H1 (cell line): ENCODE measurements around the gene BLVRA. TPM values are rescaled to one million over a fixed set of nuclear protein-coding genes. Genes with fewer than 3 reads are reported as not detected.
"Not testable (repeated sequence)": the region's sequence is repeated elsewhere in the genome, so short reads cannot be mapped to it uniquely, and the experiment has no call there.

Source experiments
- CTCF ChIA-PET: fragments of 300-600 bp; sonication (Branson Sonifier 250); formaldehyde crosslinking; loops from one replicate; lab custom pipeline; 2021; ENCODE audit not compliant: partially characterized antibody; lab: Charles Lee
- POLR2A ChIA-PET: fragments of 300-600 bp; sonication (Branson Sonifier 250); formaldehyde crosslinking; loops from one replicate; lab custom pipeline; 2021; ENCODE audit warnings: inconsistent platforms; ENCODE audit not compliant: partially characterized antibody; lab: Charles Lee
- DNase-seq, 2 experiments: peaks; one replicate each; pipeline versions ENCODE4 v3.0.0 to v3.0.0-alpha.2; 2010 to 2022; ENCODE audit warnings: low spot score in 2 of 2, low read depth in 1 of 2, mixed read lengths in 1 of 2
- FAIRE-seq: peaks from 2 replicates; lab custom pipeline; 2011; peaks lifted over from hg19 to GRCh38; lab: Jason Lieb, UNC
- H2AFZ ChIP-seq: 2 replicates; pipeline ENCODE4 v1.8.1; 2012; ENCODE audit warnings: low read length, inconsistent platforms
- H2AK5ac ChIP-seq: 2 replicates; pipeline ENCODE4 v1.6.1; 2013; ENCODE audit warnings: low read depth, low read length
- H2BK120ac ChIP-seq: replicated peaks from 2 replicates; pipeline ENCODE3; 2013; ENCODE audit warnings: low read depth, low read length, inconsistent platforms
- H2BK12ac ChIP-seq: 2 replicates; pipeline ENCODE4 v1.6.1; 2013; ENCODE audit warnings: low read depth, low read length
- H2BK15ac ChIP-seq: 2 replicates; pipeline ENCODE4 v1.6.1; 2013; ENCODE audit warnings: low read length
- H2BK20ac ChIP-seq: 2 replicates; pipeline ENCODE4 v1.6.1; 2013; ENCODE audit warnings: low read length
- H2BK5ac ChIP-seq: 2 replicates; pipeline ENCODE4 v1.6.1; 2013; ENCODE audit warnings: low read depth, low read length
- H3K14ac ChIP-seq: 2 replicates; pipeline ENCODE4 v1.6.1; 2013; ENCODE audit warnings: inconsistent platforms; ENCODE audit not compliant: insufficient read length
- H3K18ac ChIP-seq: 2 replicates; pipeline ENCODE4 v1.6.1; 2013; ENCODE audit warnings: low read length; ENCODE audit errors: extremely low read depth
- H3K23ac ChIP-seq: 2 replicates; pipeline ENCODE4 v1.6.1; 2013; ENCODE audit warnings: inconsistent platforms; ENCODE audit not compliant: insufficient read length
- H3K23me2 ChIP-seq: 2 replicates; pipeline ENCODE4 v1.6.1; 2013; ENCODE audit warnings: low read depth, low read length
- H3K27ac ChIP-seq: 2 replicates; pipeline ENCODE4 v1.6.1; 2011; ENCODE audit warnings: low read depth, low read length, inconsistent platforms
- H3K27me3 ChIP-seq, 4 experiments: replicated peaks in 1 of 4; 1 replicate in 1 of 4; 2 replicates in 3 of 4; pipeline versions ENCODE4 v1.6.1 to v1.8.1; 2011 to 2013; ENCODE audit warnings: low read length in 3 of 4, mild to moderate bottlenecking in 3 of 4, inconsistent platforms in 2 of 4, mixed read lengths in 2 of 4, moderate library complexity in 1 of 4; ENCODE audit not compliant: control insufficient read depth in 3 of 4, insufficient read depth in 3 of 4; ENCODE audit errors: extremely low read depth in 1 of 4
- H3K36me3 ChIP-seq, 4 experiments: 2 replicates each; pipeline versions ENCODE4 v1.6.1 to v1.8.1; 2011 to 2013; ENCODE audit warnings: mild to moderate bottlenecking in 4 of 4, low read length in 3 of 4, moderate library complexity in 2 of 4, control low read depth in 1 of 4, inconsistent platforms in 1 of 4; ENCODE audit not compliant: insufficient read depth in 4 of 4, control insufficient read depth in 2 of 4
- H3K4ac ChIP-seq: replicated peaks from 2 replicates; pipeline ENCODE3; 2013; ENCODE audit warnings: low read length, low read depth, mixed read lengths, inconsistent platforms; ENCODE audit not compliant: insufficient read length
- H3K4me1 ChIP-seq, 4 experiments: replicated peaks in 1 of 4; 1 replicate in 1 of 4; 2 replicates in 3 of 4; pipeline versions ENCODE4 v1.6.1 to v1.8.1; 2011 to 2013; ENCODE audit warnings: low read length in 3 of 4, inconsistent platforms in 2 of 4, mixed read lengths in 1 of 4; ENCODE audit not compliant: insufficient read depth in 4 of 4, control insufficient read depth in 3 of 4
- H3K4me2 ChIP-seq, 2 experiments: 2 replicates each; pipeline versions ENCODE4 v1.6.1 to v1.8.1; 2011 to 2013; ENCODE audit warnings: low read depth in 2 of 2, low read length in 2 of 2, control low read depth in 1 of 2, inconsistent platforms in 1 of 2, mild to moderate bottlenecking in 1 of 2; ENCODE audit not compliant: insufficient read depth in 1 of 2
- H3K4me3 ChIP-seq, 4 experiments: fragments of 200-600, 300-600 bp in 1 of 4; sonication (generic), shearing (Covaris generic), sonication (Bioruptor Twin) in 1 of 4; 2 replicates each; pipeline versions ENCODE4 v1.5.1 to v1.8.1; 2011 to 2016; ENCODE audit warnings: low read length in 4 of 4, low read depth in 3 of 4, control low read depth in 2 of 4, inconsistent platforms in 2 of 4, mild to moderate bottlenecking in 2 of 4, mixed read lengths in 1 of 4, moderate library complexity in 1 of 4; ENCODE audit not compliant: insufficient read depth in 2 of 4; ENCODE audit errors: extremely low read depth in 1 of 4
- H3K56ac ChIP-seq: replicated peaks from 2 replicates; pipeline ENCODE3; 2013; ENCODE audit warnings: low read depth, mild to moderate bottlenecking, mixed read lengths, low read length, inconsistent platforms; ENCODE audit not compliant: insufficient read length
- H3K79me1 ChIP-seq: 2 replicates; pipeline ENCODE4 v1.6.1; 2013; ENCODE audit warnings: low read depth, low read length, control low read depth
- H3K79me2 ChIP-seq, 2 experiments: 2 replicates each; pipeline versions ENCODE4 v1.6.1 to v1.8.1; 2012 to 2013; ENCODE audit warnings: low read length in 2 of 2, mild to moderate bottlenecking in 2 of 2, inconsistent platforms in 1 of 2; ENCODE audit not compliant: insufficient read depth in 2 of 2, control insufficient read depth in 1 of 2
- H3K9ac ChIP-seq, 4 experiments: replicated peaks in 1 of 4; 1 replicate in 1 of 4; 2 replicates in 3 of 4; pipeline versions ENCODE4 v1.6.1 to v1.8.1; 2011 to 2013; ENCODE audit warnings: low read depth in 3 of 4, low read length in 3 of 4, control low read depth in 2 of 4, mild to moderate bottlenecking in 2 of 4, moderate library complexity in 2 of 4, inconsistent platforms in 1 of 4; ENCODE audit errors: extremely low read depth in 1 of 4
- H3K9me3 ChIP-seq, 2 experiments: 2 replicates each; pipeline versions ENCODE4 v1.6.1 to v1.8.1; 2012 to 2013; ENCODE audit warnings: mild to moderate bottlenecking in 2 of 2, moderate library complexity in 2 of 2, control low read depth in 1 of 2, inconsistent platforms in 1 of 2, low read depth in 1 of 2, low read length in 1 of 2, mixed read lengths in 1 of 2; ENCODE audit not compliant: insufficient read depth in 2 of 2
- H4K20me1 ChIP-seq, 2 experiments: replicated peaks in 1 of 2; 2 replicates each; pipeline versions ENCODE3 to v1.8.1; 2011 to 2013; ENCODE audit warnings: inconsistent platforms in 2 of 2, low read length in 2 of 2, mild to moderate bottlenecking in 1 of 2; ENCODE audit not compliant: insufficient read depth in 2 of 2, control insufficient read depth in 1 of 2
- H4K5ac ChIP-seq: 2 replicates; pipeline ENCODE4 v1.6.1; 2013; ENCODE audit warnings: low read length, low read depth, mixed read lengths, inconsistent platforms; ENCODE audit not compliant: insufficient read length
- H4K8ac ChIP-seq: 2 replicates; pipeline ENCODE4 v1.8.0; 2013; ENCODE audit warnings: mild to moderate bottlenecking, moderate library complexity, low read length, inconsistent platforms; ENCODE audit not compliant: insufficient read depth; ENCODE audit errors: extremely low read depth
- H4K91ac ChIP-seq: replicated peaks from 2 replicates; pipeline ENCODE3; 2013; ENCODE audit warnings: low read length, mixed read lengths, inconsistent platforms; ENCODE audit not compliant: insufficient read length
- WGBS, 2 experiments: shearing (Covaris generic) in 1 of 2; methylation state at CpG; one replicate each; pipeline versions ENCODE4 v1.1.6 to v1.1.7; 2013 to 2015; ENCODE audit warnings: low lambda C conversion rate in 2 of 2, mixed read lengths in 2 of 2, inconsistent platforms in 1 of 2, low coverage in 1 of 2, missing lambda C conversion rate in 1 of 2; ENCODE audit not compliant: insufficient replicate concordance in 2 of 2, insufficient coverage in 1 of 2, insufficient read length in 1 of 2; ENCODE audit errors: extremely low coverage in 1 of 2, missing lambda C conversion rate in 1 of 2; 5-methylcytosine and 5-hydroxymethylcytosine counted together
- polyA plus RNA-seq, 7 experiments: library from polyadenylated mRNA; depleted of rRNA in 3 of 7; stranded (reverse) in 5 of 7; unstranded in 2 of 7; fragments of >200 nt in 5 of 7; fragments of 200-250 nt in 2 of 7; gene quantifications; 1 replicate in 5 of 7; 2 replicates in 1 of 7; 4 replicates in 1 of 7; pipeline versions ENCODE4 v1.2.1 to v1.2.3, GENCODE V29; 2011 to 2013; ENCODE audit warnings: missing spikeins in 2 of 7, mixed read lengths in 2 of 7
- total RNA-seq: library from RNA; stranded (reverse); fragmentation: NEBNext Ultra II Directional; extraction: Animal tissue kit (Norgen Biotek cat#: 25700); gene quantifications from 2 replicates; pipeline ENCODE4 v1.2.1, GENCODE V29; 2021

Gene BLVRA
- total and polyA plus RNA-seq, 2 of the 8 experiments (the other 6 are each of a cell fraction or from before 2014, with no cell fraction given), result 16.1 to 37.1 TPM

- H2BK20ac ChIP-seq, H3K79me2 ChIP-seq, H3K4me2 ChIP-seq, H2AK5ac ChIP-seq, H2AFZ ChIP-seq, H3K36me3 ChIP-seq, H3K56ac ChIP-seq, H3K18ac ChIP-seq, H3K4me3 ChIP-seq, H3K79me1 ChIP-seq, POLR2A ChIA-PET, H4K20me1 ChIP-seq, H3K4ac ChIP-seq, H4K91ac ChIP-seq, H3K14ac ChIP-seq, FAIRE-seq, H3K9me3 ChIP-seq, H3K23ac ChIP-seq, H3K27me3 ChIP-seq, H2BK120ac ChIP-seq, H2BK12ac ChIP-seq, H4K5ac ChIP-seq, H2BK15ac ChIP-seq, DNase-seq, H3K23me2 ChIP-seq, H4K8ac ChIP-seq, H2BK5ac ChIP-seq, H3K9ac ChIP-seq, H3K27ac ChIP-seq: not testable (repeated sequence)
- 94% methylated on average over 7 of the region's 7 CpGs; no CpG with 5 or more reads in 1 of the 2 experiments for WGBS, 2 experiments
- H3K4me1 ChIP-seq, result peaks cover 0 to 10% (median 3%) of the 10 kb centered on the region in 4 experiments; a peak in 3 of 7 replicates
- CTCF ChIA-PET, result interaction anchor here (1.8 kb wide), 1 partner anchor 241 kb away, joined by 8 read pairs; the partner anchor contains the start of gene STK17A
Measured at GRCh38 chr7:43823425-43823824, 64.9 kb downstream of the BLVRA start.
